IMR-90 (cell line): ENCODE results near the gene LRCH3.

Source experiments
- CEBPB ChIP-seq: IDR thresholded peaks from 2 replicates; pipeline ENCODE4 v1.6.1; 2012; ENCODE audit warnings: low read depth, low read length, improper control_type of control experiment
- CHD1 ChIP-seq: IDR thresholded peaks from 2 replicates; pipeline ENCODE4 v1.6.1; 2012; ENCODE audit warnings: low read depth, low read length, improper control_type of control experiment
- CTCF ChIP-seq: conservative IDR thresholded peaks from 2 replicates; pipeline ENCODE4 v1.5.1; 2012; ENCODE audit warnings: mild to moderate bottlenecking, low read depth, low read length, improper control_type of control experiment
- ELK1 ChIP-seq: fragments of 150-350 bp; IDR thresholded peaks from 2 replicates; pipeline ENCODE4 v1.6.1; 2016; ENCODE audit warnings: low read depth, mild to moderate bottlenecking, low read length, moderate library complexity, borderline replicate concordance
- FOS ChIP-seq: fragments of 150-350 bp; IDR thresholded peaks from 2 replicates; pipeline ENCODE4 v1.6.1; 2016; ENCODE audit warnings: low read depth, low read length
- MAFK ChIP-seq: IDR thresholded peaks from 2 replicates; pipeline ENCODE4 v1.6.1; 2012; ENCODE audit warnings: low read depth, low read length, improper control_type of control experiment
- MAZ ChIP-seq: IDR thresholded peaks from 2 replicates; pipeline ENCODE4 v1.6.1; 2012; ENCODE audit warnings: low read depth, mild to moderate bottlenecking, low read length, improper control_type of control experiment, moderate library complexity, borderline replicate concordance
- MXI1 ChIP-seq: IDR thresholded peaks from 2 replicates; pipeline ENCODE4 v1.6.1; 2012; ENCODE audit warnings: low read depth, mild to moderate bottlenecking, low read length, moderate library complexity, borderline replicate concordance
- NFE2L2 ChIP-seq: fragments of 150-350 bp; IDR thresholded peaks from 2 replicates; pipeline ENCODE4 v1.6.1; 2016; ENCODE audit warnings: low read depth, mild to moderate bottlenecking, low read length
- POLR2A ChIP-seq: IDR thresholded peaks from 2 replicates; pipeline ENCODE4 v1.6.1; 2012; ENCODE audit warnings: mild to moderate bottlenecking, low read depth, low read length
- RAD21 ChIP-seq: IDR thresholded peaks from 2 replicates; pipeline ENCODE4 v1.6.1; 2012; ENCODE audit warnings: low read length, improper control_type of control experiment
- RFX5 ChIP-seq: IDR thresholded peaks from 2 replicates; pipeline ENCODE4 v1.8.0; 2012; ENCODE audit warnings: low read depth, mild to moderate bottlenecking, low read length, moderate library complexity
- SMC3 ChIP-seq: fragments of 150-350 bp; IDR thresholded peaks from 2 replicates; pipeline ENCODE4 v1.6.1; 2016; ENCODE audit warnings: low read depth, mild to moderate bottlenecking, antibody characterized with exemption, low read length, moderate library complexity
- USF2 ChIP-seq: fragments of 150-350 bp; IDR thresholded peaks from 2 replicates; pipeline ENCODE4 v1.6.1; 2017; ENCODE audit warnings: mild to moderate bottlenecking, antibody characterized with exemption, low read length, low read depth

GRCh38 chr3:197841789-197842188, 50.7 kb downstream of the LRCH3 start:
- TF ChIP-seq CTCF = no peak
- no peak for TF ChIP-seq CHD1
- TF ChIP-seq POLR2A = no peak
- TF ChIP-seq CEBPB = no peak
- no peak for TF ChIP-seq MXI1
- no peak for TF ChIP-seq RFX5
- TF ChIP-seq RAD21 = no peak
- TF ChIP-seq ELK1 = no peak
- TF ChIP-seq SMC3 = no peak
- TF ChIP-seq MAFK = no peak
- TF ChIP-seq USF2 = no peak
- no peak for TF ChIP-seq FOS
- TF ChIP-seq MAZ = no peak
- no peak for TF ChIP-seq NFE2L2
